ENCODE data around the gene SORCS2. TPM values are rescaled to one million over a fixed set of nuclear protein-coding genes. Genes with fewer than 3 reads are reported as not detected.
"Not testable (repeated sequence)": the region's sequence is repeated elsewhere in the genome, so short reads cannot be mapped to it uniquely, and the experiment has no call there.

SORCS2 gene
- total RNA-seq, 1 donor from 2014 or later, result under 0.01 TPM

- DNase-seq (ENCODE audit: low read depth in 2 of 2), result no peak
Measured at GRCh38 chr4:7439699-7440098, 247.4 kb downstream of the SORCS2 start.

GRCh38 chr4:7441201-7441600 is 248.9 kb downstream of the SORCS2 start:
- no peak for DNase-seq (ENCODE audit: low read depth in 2 of 2)

GRCh38 chr4:7442574-7443162 is 250.3 kb downstream of the SORCS2 start:
- no peak for DNase-seq (ENCODE audit: low read depth in 2 of 2)

GRCh38 chr4:7444314-7444713 is 252.0 kb downstream of the SORCS2 start:
- DNase-seq (ENCODE audit: low read depth in 2 of 2), result no peak

GRCh38 chr4:7444731-7445130 is 252.4 kb downstream of the SORCS2 start:
- no peak for DNase-seq (ENCODE audit: low read depth in 2 of 2)

- DNase-seq (ENCODE audit: low read depth in 2 of 2), result no peak
Measured at GRCh38 chr4:7447236-7447635, 254.9 kb downstream of the SORCS2 start.

- DNase-seq (ENCODE audit: low read depth in 2 of 2), result no peak
Measured at GRCh38 chr4:7448036-7448435, 255.7 kb downstream of the SORCS2 start.

GRCh38 chr4:7450775-7451433 is 258.6 kb downstream of the SORCS2 start:
- no peak for DNase-seq (ENCODE audit: low read depth in 2 of 2)

- DNase-seq (ENCODE audit: low read depth in 2 of 2), result no peak
Measured at GRCh38 chr4:7451434-7451789, 259.1 kb downstream of the SORCS2 start.

- no peak for DNase-seq (ENCODE audit: low read depth in 2 of 2)
Measured at GRCh38 chr4:7451800-7452199, 259.5 kb downstream of the SORCS2 start.

GRCh38 chr4:7452802-7453201 is 260.5 kb downstream of the SORCS2 start:
- DNase-seq (ENCODE audit: low read depth in 2 of 2), result not testable (repeated sequence)

- DNase-seq (ENCODE audit: low read depth in 2 of 2), result no peak
Measured at GRCh38 chr4:7457201-7458065, 265.1 kb downstream of the SORCS2 start.

GRCh38 chr4:7458066-7458425 is 265.7 kb downstream of the SORCS2 start:
- no peak for DNase-seq (ENCODE audit: low read depth in 2 of 2)

GRCh38 chr4:7458477-7458876 is 266.1 kb downstream of the SORCS2 start:
- no peak for DNase-seq (ENCODE audit: low read depth in 2 of 2)

GRCh38 chr4:7459471-7459870 is 267.1 kb downstream of the SORCS2 start:
- no peak for DNase-seq (ENCODE audit: low read depth in 2 of 2)

GRCh38 chr4:7460566-7460965 is 268.2 kb downstream of the SORCS2 start:
- no peak for DNase-seq (ENCODE audit: low read depth in 2 of 2)

- DNase-seq (ENCODE audit: low read depth in 2 of 2), result no peak
Measured at GRCh38 chr4:7461230-7461629, 268.9 kb downstream of the SORCS2 start.

GRCh38 chr4:7462509-7462971 is 270.2 kb downstream of the SORCS2 start:
- peak in 1 of 2 donors; percentile 32 for DNase-seq (ENCODE audit: low read depth in 2 of 2)

- DNase-seq (ENCODE audit: low read depth in 2 of 2), result no peak
Measured at GRCh38 chr4:7463566-7464258, 271.4 kb downstream of the SORCS2 start.

GRCh38 chr4:7464259-7464655 is 271.9 kb downstream of the SORCS2 start:
- DNase-seq (ENCODE audit: low read depth in 2 of 2), result no peak

GRCh38 chr4:7465017-7465416 is 272.7 kb downstream of the SORCS2 start:
- no peak for DNase-seq (ENCODE audit: low read depth in 2 of 2)

- DNase-seq (ENCODE audit: low read depth in 2 of 2), result no peak
Measured at GRCh38 chr4:7466215-7466614, 273.9 kb downstream of the SORCS2 start.
